ENCODE measurements around the gene POLR3H.

The POLR3H gene

DNA sequence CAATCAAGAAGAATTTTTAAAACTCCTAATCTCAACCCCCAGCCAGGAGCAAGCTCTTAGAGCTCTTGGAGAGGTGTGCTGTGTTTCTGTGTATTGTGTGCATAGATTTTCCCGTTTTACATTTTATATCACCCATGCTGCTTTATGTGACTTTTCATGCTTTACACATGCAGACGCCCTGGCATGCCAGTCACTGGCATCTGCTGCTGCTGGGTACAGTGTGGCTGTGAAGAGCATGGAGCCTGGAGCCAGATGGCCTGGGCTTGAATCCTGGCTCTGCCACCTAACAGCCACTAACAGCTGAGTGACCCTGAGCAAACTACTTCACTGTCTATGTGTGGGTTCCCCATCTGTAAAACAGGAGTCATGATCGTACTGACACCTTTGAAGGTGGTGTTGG, 23.1 kb downstream of the POLR3H start:
- Histone ChIP-seq H3K9ac (ENCODE audit: low read depth, low read length) (no peak overlapping the region), H3K9me3 (ENCODE audit: insufficient read depth, low read length, severe bottlenecking) (no peaks in the 10 kb centered on the region), H3K4me2 (ENCODE audit: insufficient read depth, low read length) (no peak overlapping the region), H4K20me1 (ENCODE audit: insufficient read depth, low read length) (peaks cover 16% of the 10 kb centered on the region), H3K4me1 (ENCODE audit: insufficient read depth, low read length) (no peaks in the 10 kb centered on the region), H3K36me3 (ENCODE audit: insufficient read depth, low read length) (peaks cover 69% of the 10 kb centered on the region), H2AFZ (ENCODE audit: low read depth, low read length) (no peak overlapping the region), H3K27me3 (ENCODE audit: insufficient read depth, low read length, poor library complexity) (no peaks in the 10 kb centered on the region), H3K79me2 (ENCODE audit: insufficient read depth, low read length) (no peaks in the 10 kb centered on the region), H3K27ac (ENCODE audit: low read length) (no peak overlapping the region), H3K4me3 (ENCODE audit: low read depth in 1 of 2, low read length in 2 of 2) (no peak overlapping the region)
- DNase-seq (no peak), ATAC-seq (ENCODE audit: insufficient read depth, low read depth) (no peak)
- TF ChIP-seq, protein P1, sequence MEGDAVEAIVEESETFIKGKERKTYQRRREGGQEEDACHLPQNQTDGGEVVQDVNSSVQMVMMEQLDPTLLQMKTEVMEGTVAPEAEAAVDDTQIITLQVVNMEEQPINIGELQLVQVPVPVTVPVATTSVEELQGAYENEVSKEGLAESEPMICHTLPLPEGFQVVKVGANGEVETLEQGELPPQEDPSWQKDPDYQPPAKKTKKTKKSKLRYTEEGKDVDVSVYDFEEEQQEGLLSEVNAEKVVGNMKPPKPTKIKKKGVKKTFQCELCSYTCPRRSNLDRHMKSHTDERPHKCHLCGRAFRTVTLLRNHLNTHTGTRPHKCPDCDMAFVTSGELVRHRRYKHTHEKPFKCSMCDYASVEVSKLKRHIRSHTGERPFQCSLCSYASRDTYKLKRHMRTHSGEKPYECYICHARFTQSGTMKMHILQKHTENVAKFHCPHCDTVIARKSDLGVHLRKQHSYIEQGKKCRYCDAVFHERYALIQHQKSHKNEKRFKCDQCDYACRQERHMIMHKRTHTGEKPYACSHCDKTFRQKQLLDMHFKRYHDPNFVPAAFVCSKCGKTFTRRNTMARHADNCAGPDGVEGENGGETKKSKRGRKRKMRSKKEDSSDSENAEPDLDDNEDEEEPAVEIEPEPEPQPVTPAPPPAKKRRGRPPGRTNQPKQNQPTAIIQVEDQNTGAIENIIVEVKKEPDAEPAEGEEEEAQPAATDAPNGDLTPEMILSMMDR (IDR thresholded peaks at IDR 0.05; ENCODE audit: borderline replicate concordance, extremely low read depth, low read length, poor library complexity, severe bottlenecking) = no peak
- TF ChIP-seq EZH2 (IDR thresholded peaks at IDR 0.05; ENCODE audit: borderline replicate concordance, low read depth, low read length, severe bottlenecking) = no peak

DNA sequence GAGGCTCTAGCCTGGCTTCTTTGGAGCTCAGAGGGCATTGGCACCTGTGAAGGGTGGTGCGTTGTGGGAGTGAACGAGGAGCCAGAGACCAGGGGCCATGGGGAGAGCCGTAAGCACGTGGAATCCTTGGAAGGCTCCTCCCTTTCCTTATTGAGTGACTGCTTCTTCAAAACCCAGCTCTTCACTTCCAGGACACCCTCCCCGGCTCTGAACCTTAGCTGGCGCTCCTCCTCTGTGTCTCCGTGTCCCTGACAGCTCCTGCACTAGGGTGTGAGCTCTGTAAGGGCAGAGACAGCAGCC, 26.3 kb downstream of the POLR3H start:
- H3K4me3 ChIP-seq (ENCODE audit: low read depth in 1 of 2, low read length in 2 of 2) = no peak overlapping the region
- H2AFZ ChIP-seq (ENCODE audit: low read depth, low read length) = no peak overlapping the region
- no peaks in the 10 kb centered on the region for H3K9me3 ChIP-seq (ENCODE audit: insufficient read depth, low read length, severe bottlenecking)
- no peak for TF ChIP-seq EZH2 (IDR thresholded peaks at IDR 0.05; ENCODE audit: borderline replicate concordance, low read depth, low read length, severe bottlenecking)
- TF ChIP-seq, protein P1 (IDR thresholded peaks at IDR 0.05; ENCODE audit: borderline replicate concordance, extremely low read depth, low read length, poor library complexity, severe bottlenecking) = no peak
- no peaks in the 10 kb centered on the region for H3K79me2 ChIP-seq (ENCODE audit: insufficient read depth, low read length)
- no peak overlapping the region for H3K9ac ChIP-seq (ENCODE audit: low read depth, low read length)
- no peak for DNase-seq
- H4K20me1 ChIP-seq (ENCODE audit: insufficient read depth, low read length) = peaks cover 9% of the 10 kb centered on the region
- no peak overlapping the region for H3K27ac ChIP-seq (ENCODE audit: low read length)
- no peaks in the 10 kb centered on the region for H3K4me1 ChIP-seq (ENCODE audit: insufficient read depth, low read length)
- no peaks in the 10 kb centered on the region for H3K27me3 ChIP-seq (ENCODE audit: insufficient read depth, low read length, poor library complexity)
- no peak overlapping the region for H3K4me2 ChIP-seq (ENCODE audit: insufficient read depth, low read length)
- H3K36me3 ChIP-seq (ENCODE audit: insufficient read depth, low read length) = peaks cover 69% of the 10 kb centered on the region
- no peak for ATAC-seq (ENCODE audit: insufficient read depth, low read depth)

DNA sequence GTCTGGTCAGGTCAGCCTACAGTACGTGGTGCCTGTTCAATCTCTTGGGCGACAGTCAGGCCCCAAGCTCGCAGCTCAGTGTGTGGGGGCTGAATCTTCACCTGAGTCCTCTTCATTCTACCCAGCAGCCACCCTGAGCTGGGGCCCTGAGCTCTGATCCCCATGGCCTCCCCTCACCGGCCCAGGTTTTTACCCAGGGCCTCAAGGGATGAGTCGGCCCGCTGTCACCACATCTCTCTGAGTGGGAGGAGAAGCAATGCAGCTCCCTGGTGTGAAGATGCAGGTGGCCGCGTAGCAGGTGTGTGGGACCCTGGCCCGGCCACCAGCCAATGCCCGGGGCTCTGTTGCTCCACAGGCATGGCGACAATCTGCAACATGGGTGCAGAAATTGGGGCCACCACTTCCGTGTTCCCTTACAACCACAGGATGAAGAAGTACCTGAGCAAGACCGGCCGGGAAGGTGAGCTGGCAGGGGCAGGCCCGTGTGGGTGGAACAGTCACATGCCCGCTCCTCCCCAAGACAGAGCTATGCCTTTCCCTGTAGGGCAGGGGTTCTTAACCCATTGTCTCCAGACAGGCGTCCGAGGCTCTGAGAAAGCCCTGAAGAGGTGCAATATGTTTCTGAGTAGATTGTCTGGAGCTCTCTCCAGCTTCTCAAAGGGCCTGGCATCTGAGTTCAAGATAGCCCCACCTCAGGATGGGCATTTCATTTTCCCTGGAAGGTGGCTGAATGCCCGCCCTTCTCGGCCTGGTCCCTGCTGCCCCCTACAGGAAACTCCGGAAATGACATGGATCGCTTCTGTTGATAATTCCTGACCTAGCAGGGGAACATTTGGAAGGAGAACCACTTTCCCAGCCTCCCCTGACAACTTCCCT, 26.9 kb downstream of the POLR3H start:
- no peaks in the 10 kb centered on the region for H3K79me2 ChIP-seq (ENCODE audit: insufficient read depth, low read length)
- H3K27ac ChIP-seq (ENCODE audit: low read length) = no peak overlapping the region
- no peak for ATAC-seq (ENCODE audit: insufficient read depth, low read depth)
- no peak overlapping the region for H3K4me3 ChIP-seq (ENCODE audit: low read depth in 1 of 2, low read length in 2 of 2)
- H3K9ac ChIP-seq (ENCODE audit: low read depth, low read length) = no peak overlapping the region
- H4K20me1 ChIP-seq (ENCODE audit: insufficient read depth, low read length) = peaks cover 9% of the 10 kb centered on the region
- H3K9me3 ChIP-seq (ENCODE audit: insufficient read depth, low read length, severe bottlenecking) = no peaks in the 10 kb centered on the region
- H3K27me3 ChIP-seq (ENCODE audit: insufficient read depth, low read length, poor library complexity) = no peaks in the 10 kb centered on the region
- TF ChIP-seq EZH2 (IDR thresholded peaks at IDR 0.05; ENCODE audit: borderline replicate concordance, low read depth, low read length, severe bottlenecking) = no peak
- TF ChIP-seq, protein P1 (IDR thresholded peaks at IDR 0.05; ENCODE audit: borderline replicate concordance, extremely low read depth, low read length, poor library complexity, severe bottlenecking) = peak; percentile 78
- H3K4me1 ChIP-seq (ENCODE audit: insufficient read depth, low read length) = no peaks in the 10 kb centered on the region
- peaks cover 69% of the 10 kb centered on the region for H3K36me3 ChIP-seq (ENCODE audit: insufficient read depth, low read length)
- DNase-seq = peak; percentile 39
- H3K4me2 ChIP-seq (ENCODE audit: insufficient read depth, low read length) = no peak overlapping the region
- no peak overlapping the region for H2AFZ ChIP-seq (ENCODE audit: low read depth, low read length)

Measured in DND-41 (cell line).